ENCODE data around the gene ENTPD1. TPM values are rescaled to one million over a fixed set of nuclear protein-coding genes. Genes with fewer than 3 reads are reported as not detected.

ENTPD1 gene
- total RNA-seq, 1 experiment from 2014 or later = 0.37 TPM

GRCh38 chr10:95795602-95796001, 39.6 kb downstream of the ENTPD1 start:
- H4K20me1 ChIP-seq (ENCODE audit: insufficient read depth) = no peaks in the 10 kb centered on the region
- no peak overlapping the region for H2AFZ ChIP-seq (ENCODE audit: low read depth, low read length, poor library complexity, severe bottlenecking)
- H3K9ac ChIP-seq (ENCODE audit: low read length) = no peak overlapping the region
- ChIA-PET RAD21 (ENCODE audit: low non-redundant PET in 1 of 2, low total read pairs in 2 of 2, uncharacterized antibody in 2 of 2, unreplicated experiment in 2 of 2) (no interaction called here), CTCF (no interaction called here), POLR2A (no interaction called here)
- no peaks in the 10 kb centered on the region for H3K9me2 ChIP-seq (ENCODE audit: insufficient read depth)
- no peaks in the 10 kb centered on the region for H3K4me1 ChIP-seq (ENCODE audit: control insufficient read depth in 1 of 2, insufficient read depth in 2 of 2, low read length in 2 of 2)
- no peak overlapping the region for H3K27ac ChIP-seq (ENCODE audit: low read depth, low read length)
- BruUV-seq (replicated peaks) = no TSS peak
- no peaks in the 10 kb centered on the region for H3K36me3 ChIP-seq (ENCODE audit: control insufficient read depth in 1 of 2, insufficient read depth in 2 of 2, low read length in 2 of 2)
- intact Hi-C loops (cut with micrococcal nuclease) = no loop called here
- H3K4me3 ChIP-seq (replicated peaks in 1 of 2; ENCODE audit: low read depth in 1 of 2, low read length in 2 of 2) = no peak overlapping the region
- TF ChIP-seq TCF7L2 (IDR thresholded peaks at IDR 0.05; ENCODE audit: borderline replicate concordance, extremely low read depth, insufficient read depth, insufficient read length) (no peak), ZFX (IDR thresholded peaks at IDR 0.05) (no peak), YY1 (IDR thresholded peaks at IDR 0.05; ENCODE audit: extremely low read depth, insufficient replicate concordance, low read depth, low read length) (no peak), ATF3 (IDR thresholded peaks at IDR 0.05) (no peak), MAX (IDR thresholded peaks at IDR 0.05) (no peak), EGR1 (IDR thresholded peaks at IDR 0.05; ENCODE audit: low read depth) (no peak), FOSL1 (IDR thresholded peaks at IDR 0.05; ENCODE audit: low read depth) (no peak), SIN3A (IDR thresholded peaks at IDR 0.05; ENCODE audit: low read depth) (no peak), POLR2AphosphoS5 (IDR thresholded peaks at IDR 0.05; ENCODE audit: low read depth, low read length) (no peak), EZH2 (IDR thresholded peaks at IDR 0.05) (no peak), CTCF (IDR thresholded peaks at IDR 0.05 in 2 of 3, conservative IDR thresholded peaks at IDR 0.05 in 1 of 3; ENCODE audit: borderline replicate concordance in 1 of 3, insufficient read depth in 1 of 3, low read depth in 2 of 3, low read length in 2 of 3) (no peak), EZH2phosphoT487 (IDR thresholded peaks at IDR 0.05; ENCODE audit: borderline replicate concordance) (no peak)
- no peaks in the 10 kb centered on the region for H3K27me3 ChIP-seq (ENCODE audit: insufficient read depth, low read length)
- no peaks in the 10 kb centered on the region for H3K9me3 ChIP-seq (ENCODE audit: control insufficient read depth in 1 of 2, insufficient read depth in 1 of 2, low read depth in 1 of 2, low read length in 2 of 2)
- no peaks in the 10 kb centered on the region for H3K79me2 ChIP-seq (ENCODE audit: insufficient read depth, low read length)
- H3K4me2 ChIP-seq (ENCODE audit: low read length) = no peak overlapping the region
- ATAC-seq = no peak
- no peak for DNase-seq (ENCODE audit: low read depth, low spot score)
